CD14-positive monocyte (primary cell): ENCODE measurements around the gene GNL3. TPM values are rescaled to one million over a fixed set of nuclear protein-coding genes. Genes with fewer than 3 reads are reported as not detected.

Experiments
- DNase-seq, 3 donors: peaks; one replicate each; pipeline ENCODE4 v3.0.0-alpha.2; 2011 to 2022
- H2AFZ ChIP-seq: 2 replicates; pipeline ENCODE4 v1.6.0; 2012; ENCODE audit warnings: mild to moderate bottlenecking, low read depth, low read length, inconsistent platforms; ENCODE audit not compliant: insufficient read depth, poor library complexity, severe bottlenecking
- H3K27ac ChIP-seq, 2 donors: 1 replicate in 1 of 2; 2 replicates in 1 of 2; pipeline ENCODE4 v1.5.1; 2012 to 2013; ENCODE audit warnings: low read length in 2 of 2, control low read depth in 1 of 2, inconsistent platforms in 1 of 2, low read depth in 1 of 2, mild to moderate bottlenecking in 1 of 2
- H3K27me3 ChIP-seq, 2 donors: one replicate each; pipeline versions ENCODE4 v1.6.0 to v1.6.1; 2011 to 2013; ENCODE audit warnings: low read length in 2 of 2; ENCODE audit not compliant: control insufficient read depth in 2 of 2, insufficient read depth in 2 of 2
- H3K36me3 ChIP-seq, 2 donors: replicated peaks in 1 of 2; 1 replicate in 1 of 2; 2 replicates in 1 of 2; pipeline versions ENCODE4 v1.5.1 to v1.6.1; 2012 to 2013; ENCODE audit warnings: low read length in 2 of 2, control low read depth in 1 of 2, inconsistent platforms in 1 of 2, mild to moderate bottlenecking in 1 of 2; ENCODE audit not compliant: insufficient read depth in 2 of 2, control insufficient read depth in 1 of 2
- H3K4me1 ChIP-seq, 2 donors: 1 replicate in 1 of 2; 2 replicates in 1 of 2; pipeline versions ENCODE4 v1.5.1 to v1.6.1; 2012 to 2013; ENCODE audit warnings: low read length in 2 of 2, control low read depth in 1 of 2, inconsistent platforms in 1 of 2, mild to moderate bottlenecking in 1 of 2, moderate library complexity in 1 of 2; ENCODE audit not compliant: insufficient read depth in 2 of 2, control insufficient read depth in 1 of 2
- H3K4me2 ChIP-seq: replicated peaks from 2 replicates; pipeline ENCODE3; 2012; ENCODE audit warnings: low read length, moderate library complexity, mild to moderate bottlenecking; ENCODE audit not compliant: poor library complexity, severe bottlenecking; ENCODE audit errors: extremely low read depth
- H3K4me3 ChIP-seq, 3 experiments: fragments of 200-600 bp in 1 of 3; sonication (generic) in 1 of 3; replicated peaks in 1 of 3; 1 replicate in 2 of 3; 2 replicates in 1 of 3; pipeline ENCODE4 v1.5.1; 2011 to 2013; ENCODE audit warnings: low read length in 3 of 3, mild to moderate bottlenecking in 3 of 3, control low read depth in 2 of 3, low read depth in 2 of 3, inconsistent platforms in 1 of 3, moderate library complexity in 1 of 3
- H3K79me2 ChIP-seq: 2 replicates; pipeline ENCODE4 v1.6.0; 2012; ENCODE audit warnings: mild to moderate bottlenecking, control low read depth, inconsistent platforms, low read length, moderate library complexity; ENCODE audit not compliant: insufficient read depth
- H3K9ac ChIP-seq: 2 replicates; pipeline ENCODE4 v1.6.0; 2017; ENCODE audit warnings: low read length, mild to moderate bottlenecking; ENCODE audit not compliant: insufficient read depth, poor library complexity, severe bottlenecking
- H3K9me3 ChIP-seq, 2 donors: replicated peaks in 1 of 2; 1 replicate in 1 of 2; 2 replicates in 1 of 2; pipeline versions ENCODE4 v1.5.1 to v1.6.1; 2012 to 2013; ENCODE audit warnings: low read length in 2 of 2, control low read depth in 1 of 2; ENCODE audit not compliant: control insufficient read depth in 1 of 2, insufficient read depth in 1 of 2
- H4K20me1 ChIP-seq: 2 replicates; pipeline ENCODE4 v1.6.0; 2012; ENCODE audit warnings: mild to moderate bottlenecking, low read length, control low read depth, moderate library complexity; ENCODE audit not compliant: insufficient read depth
- H3K27ac Mint-ChIP-seq, 7 donors: one replicate each; pipeline ENCODE4 v1.8.0; 2020; ENCODE audit warnings: mild to moderate bottlenecking in 7 of 7, mixed read lengths in 7 of 7, moderate library complexity in 6 of 7, inconsistent platforms in 2 of 7
- H3K27me3 Mint-ChIP-seq, 3 donors: one replicate each; pipeline ENCODE4 v1.8.0; 2021 to 2022; ENCODE audit warnings: low read depth in 3 of 3, mild to moderate bottlenecking in 3 of 3, mixed read lengths in 3 of 3, moderate library complexity in 3 of 3, inconsistent platforms in 1 of 3
- H3K36me3 Mint-ChIP-seq, 2 donors: one replicate each; pipeline ENCODE4 v1.8.0; 2020; ENCODE audit warnings: mixed read lengths in 2 of 2, inconsistent platforms in 1 of 2, mild to moderate bottlenecking in 1 of 2
- H3K4me1 Mint-ChIP-seq: one replicate; pipeline ENCODE4 v1.8.0; 2020; ENCODE audit warnings: mild to moderate bottlenecking, mixed read lengths
- H3K4me3 Mint-ChIP-seq, 2 donors: one replicate each; pipeline ENCODE4 v1.8.0; 2020; ENCODE audit warnings: mild to moderate bottlenecking in 2 of 2, mixed read lengths in 2 of 2, moderate library complexity in 1 of 2
- H3K9me3 Mint-ChIP-seq, 7 donors: one replicate each; pipeline ENCODE4 v1.8.0; 2020 to 2022; ENCODE audit warnings: mixed read lengths in 7 of 7, mild to moderate bottlenecking in 6 of 7, moderate library complexity in 6 of 7, inconsistent platforms in 2 of 7
- CTCF ChIP-seq: fragments of 200-600 bp; IDR thresholded peaks from one replicate; pipeline ENCODE4 v1.8.0; 2022; ENCODE audit warnings: antibody characterized with exemption, mild to moderate bottlenecking
- WGBS: methylation state at CpG from one replicate; pipeline ENCODE4 v1.1.5; 2013; ENCODE audit warnings: missing lambda C conversion rate; ENCODE audit not compliant: insufficient coverage; 5-methylcytosine and 5-hydroxymethylcytosine counted together
- intact Hi-C, 2 donors: fragments of 100-400 bp; cut with micrococcal nuclease; formaldehyde crosslinking; loops; one replicate each; pipeline versions ENCODE4 v1.15.0 to v1.15.1; 2023
- polyA plus RNA-seq, 3 donors: library from polyadenylated mRNA; depleted of rRNA in 1 of 3; unstranded in 2 of 3; stranded (reverse) in 1 of 3; fragments of 300-500 nt in 2 of 3; fragments of >200 nt in 1 of 3; fragmentation: Illumina TruSeq in 2 of 3; gene quantifications; 1 replicate in 2 of 3; 2 replicates in 1 of 3; pipeline ENCODE4 v1.2.3, GENCODE V29; 2012 to 2021

The GNL3 gene
- polyA plus RNA-seq, 3 donors = 13.4 to 18.7 (median 16.7) TPM

GRCh38 chr3:52715714-52716305 is 30.0 kb downstream of the GNL3 start:
- Histone ChIP-seq H3K9me3 (no peaks in the 10 kb centered on the region), H3K79me2 (peaks cover 24% of the 10 kb centered on the region), H3K27me3 (no peaks in the 10 kb centered on the region), H3K4me3 (no peak overlapping the region), H3K4me2 (no peak overlapping the region), H2AFZ (no peak overlapping the region), H3K9ac (no peak overlapping the region), H4K20me1 (peaks cover 5% of the 10 kb centered on the region), H3K36me3 (peaks cover 9 to 32% of the 10 kb centered on the region in 2 donors), H3K4me1 (peaks cover 26 to 32% of the 10 kb centered on the region in 2 donors), H3K27ac (peak overlapping the region; percentile 9 to 65)
- H3K27ac Mint-ChIP-seq = peak overlapping the region; percentile 31 to 81 (median 67)
- H3K27me3 Mint-ChIP-seq = no peaks in the 10 kb centered on the region
- WGBS = 94% methylated on average over 6 of the region's 11 CpGs
- peaks cover 36% of the 10 kb centered on the region for H3K4me1 Mint-ChIP-seq
- intact Hi-C loops = no loop called here
- no peak for TF ChIP-seq CTCF
- peaks cover 22 to 44% of the 10 kb centered on the region in 2 donors for H3K36me3 Mint-ChIP-seq
- H3K4me3 Mint-ChIP-seq = no peak overlapping the region
- DNase-seq = peak in 2 of 3 donors; percentile 30 to 33
- peaks cover 0 to 2% (median 0%) of the 10 kb centered on the region in 7 donors for H3K9me3 Mint-ChIP-seq

- DNase-seq = no peak
- Histone ChIP-seq H3K9me3 (no peaks in the 10 kb centered on the region), H3K4me2 (no peak overlapping the region), H3K27ac (peak overlapping the region; percentile 58 to 74), H3K79me2 (peaks cover 17% of the 10 kb centered on the region), H3K9ac (no peak overlapping the region), H4K20me1 (peaks cover 5% of the 10 kb centered on the region), H3K4me1 (peaks cover 47 to 54% of the 10 kb centered on the region in 2 donors), H2AFZ (no peak overlapping the region), H3K4me3 (no peak overlapping the region), H3K36me3 (peaks cover 0 to 10% of the 10 kb centered on the region in 2 donors), H3K27me3 (no peaks in the 10 kb centered on the region)
- Mint-ChIP-seq H3K27ac (peak overlapping the region; percentile 78 to 91 (median 88)), H3K9me3 (peaks cover 0 to 2% (median 0%) of the 10 kb centered on the region in 7 donors), H3K4me3 (no peak overlapping the region), H3K4me1 (peaks cover 59% of the 10 kb centered on the region), H3K36me3 (peaks cover 15 to 41% of the 10 kb centered on the region in 2 donors), H3K27me3 (no peaks in the 10 kb centered on the region)
- intact Hi-C loops = no loop called here
- TF ChIP-seq CTCF = no peak
Measured at GRCh38 chr3:52719618-52720017, 33.8 kb downstream of the GNL3 start.
